ENCODE data around the gene CTNNBL1. TPM values are rescaled to one million over a fixed set of nuclear protein-coding genes. Genes with fewer than 3 reads are reported as not detected.

The CTNNBL1 gene
- polyA plus RNA-seq, 3 donors from 2014 or later: 99.5 to 109 (median 105) TPM

GRCh38 chr20:37894454-37894853 lies 200.6 kb downstream of the CTNNBL1 start:
- DNase-seq: no peak
- H3K36me3 Mint-ChIP-seq: no peaks in the 10 kb centered on the region
- H3K27ac Mint-ChIP-seq: no peak overlapping the region
- H3K9me3 Mint-ChIP-seq: no peaks in the 10 kb centered on the region
- H3K4me3 Mint-ChIP-seq: no peak overlapping the region
- H3K4me1 Mint-ChIP-seq: no peaks in the 10 kb centered on the region
- peaks cover 0 to 6% (median 3%) of the 10 kb centered on the region in 3 donors for H3K27me3 Mint-ChIP-seq (ENCODE audit: low read depth in 3 of 3)

- DNase-seq: no peak
- Mint-ChIP-seq H3K27ac (no peak overlapping the region), H3K4me1 (no peaks in the 10 kb centered on the region), H3K4me3 (no peak overlapping the region), H3K9me3 (no peaks in the 10 kb centered on the region), H3K27me3 (ENCODE audit: low read depth in 3 of 3) (peaks cover under 1 to 6% (median 3%) of the 10 kb centered on the region in 3 donors), H3K36me3 (no peaks in the 10 kb centered on the region)
Measured at GRCh38 chr20:37895166-37895565, 201.3 kb downstream of the CTNNBL1 start.

GRCh38 chr20:37896932-37897548 lies 203.2 kb downstream of the CTNNBL1 start:
- Mint-ChIP-seq H3K4me3 (no peak overlapping the region), H3K36me3 (no peaks in the 10 kb centered on the region), H3K27ac (no peak overlapping the region), H3K27me3 (ENCODE audit: low read depth in 3 of 3) (peaks cover 6 to 10% (median 9%) of the 10 kb centered on the region in 3 donors), H3K9me3 (no peaks in the 10 kb centered on the region), H3K4me1 (peaks cover 3 to 7% of the 10 kb centered on the region in 2 donors)
- no peak for DNase-seq

- no peak overlapping the region for H3K4me3 Mint-ChIP-seq
- DNase-seq: no peak
- no peaks in the 10 kb centered on the region for H3K36me3 Mint-ChIP-seq
- no peaks in the 10 kb centered on the region for H3K9me3 Mint-ChIP-seq
- H3K4me1 Mint-ChIP-seq: peaks cover 7 to 12% of the 10 kb centered on the region in 2 donors
- peaks cover 6 to 15% (median 14%) of the 10 kb centered on the region in 3 donors for H3K27me3 Mint-ChIP-seq (ENCODE audit: low read depth in 3 of 3)
- no peak overlapping the region for H3K27ac Mint-ChIP-seq
Measured at GRCh38 chr20:37898233-37899104, 204.6 kb downstream of the CTNNBL1 start.

GRCh38 chr20:37899105-37900045 lies 205.5 kb downstream of the CTNNBL1 start:
- Mint-ChIP-seq H3K4me3 (no peak overlapping the region), H3K4me1 (peaks cover 12 to 17% of the 10 kb centered on the region in 2 donors), H3K27me3 (ENCODE audit: low read depth in 3 of 3) (peaks cover 15 to 19% (median 19%) of the 10 kb centered on the region in 3 donors), H3K36me3 (no peaks in the 10 kb centered on the region), H3K27ac (no peak overlapping the region), H3K9me3 (no peaks in the 10 kb centered on the region)
- no peak for DNase-seq

GRCh38 chr20:37901240-37901639 lies 207.4 kb downstream of the CTNNBL1 start:
- H3K4me3 Mint-ChIP-seq: peak overlapping the region in 3 of 5 donors; percentile 4 to 44 (median 10)
- H3K27ac Mint-ChIP-seq: no peak overlapping the region

GRCh38 chr20:37901654-37902503 lies 208.0 kb downstream of the CTNNBL1 start:
- Mint-ChIP-seq H3K36me3 (no peaks in the 10 kb centered on the region), H3K4me1 (peaks cover 12 to 17% of the 10 kb centered on the region in 2 donors), H3K9me3 (no peaks in the 10 kb centered on the region), H3K27ac (peak overlapping the region in 1 of 6 donors; percentile 10), H3K27me3 (ENCODE audit: low read depth in 3 of 3) (peaks cover 19 to 28% (median 21%) of the 10 kb centered on the region in 3 donors), H3K4me3 (peak overlapping the region; percentile 38 to 76 (median 71))
- peak; percentile 9 to 35 (median 29) for DNase-seq

More at GRCh38 chr20:37901240-37901639, 207.4 kb downstream of the CTNNBL1 start:
- no peak for DNase-seq
- Mint-ChIP-seq H3K36me3 (no peaks in the 10 kb centered on the region), H3K9me3 (no peaks in the 10 kb centered on the region), H3K4me1 (peaks cover 12 to 17% of the 10 kb centered on the region in 2 donors), H3K27me3 (ENCODE audit: low read depth in 3 of 3) (peaks cover 19 to 26% (median 20%) of the 10 kb centered on the region in 3 donors)

- Mint-ChIP-seq H3K36me3 (no peaks in the 10 kb centered on the region), H3K4me1 (peaks cover 12 to 17% of the 10 kb centered on the region in 2 donors), H3K27ac (peak within 1 kb of the TSS in 1 of 6 donors; percentile 10), H3K27me3 (ENCODE audit: low read depth in 3 of 3) (peaks cover 19 to 28% (median 21%) of the 10 kb centered on the region in 3 donors), H3K9me3 (no peaks in the 10 kb centered on the region), H3K4me3 (peak within 1 kb of the TSS; percentile 68 to 86 (median 80))
- DNase-seq: no peak
Measured at GRCh38 chr20:37902504-37903313, 208.9 kb downstream of the CTNNBL1 start, which contains the start of gene VSTM2L. Gene VSTM2L, plus strand, starts transcription at chr20:37903127. Its CDS starts 224 bp downstream, at chr20:37903351.

GRCh38 chr20:37903317-37904007 lies 209.6 kb downstream of the CTNNBL1 start:
- peaks cover 12 to 17% of the 10 kb centered on the region in 2 donors for H3K4me1 Mint-ChIP-seq
- peak overlapping the region in 1 of 6 donors; percentile 7 for H3K27ac Mint-ChIP-seq
- peaks cover 19 to 29% (median 21%) of the 10 kb centered on the region in 3 donors for H3K27me3 Mint-ChIP-seq (ENCODE audit: low read depth in 3 of 3)
- H3K36me3 Mint-ChIP-seq: no peaks in the 10 kb centered on the region
- DNase-seq: no peak
- no peaks in the 10 kb centered on the region for H3K9me3 Mint-ChIP-seq
- H3K4me3 Mint-ChIP-seq: peak overlapping the region; percentile 68 to 86 (median 80)

GRCh38 chr20:37904008-37904642 lies 210.3 kb downstream of the CTNNBL1 start:
- no peak for DNase-seq
- H3K36me3 Mint-ChIP-seq: no peaks in the 10 kb centered on the region
- peak overlapping the region in 1 of 6 donors; percentile 7 for H3K27ac Mint-ChIP-seq
- H3K27me3 Mint-ChIP-seq (ENCODE audit: low read depth in 3 of 3): peaks cover 19 to 34% (median 21%) of the 10 kb centered on the region in 3 donors
- H3K4me3 Mint-ChIP-seq: peak overlapping the region; percentile 68 to 86 (median 80)
- H3K9me3 Mint-ChIP-seq: no peaks in the 10 kb centered on the region
- H3K4me1 Mint-ChIP-seq: peaks cover 12 to 17% of the 10 kb centered on the region in 2 donors

GRCh38 chr20:37904845-37905373 lies 211.1 kb downstream of the CTNNBL1 start:
- H3K4me3 Mint-ChIP-seq: no peak overlapping the region
- peaks cover 19 to 31% (median 21%) of the 10 kb centered on the region in 3 donors for H3K27me3 Mint-ChIP-seq (ENCODE audit: low read depth in 3 of 3)
- peaks cover 12 to 17% of the 10 kb centered on the region in 2 donors for H3K4me1 Mint-ChIP-seq
- DNase-seq: no peak
- no peaks in the 10 kb centered on the region for H3K9me3 Mint-ChIP-seq
- no peak overlapping the region for H3K27ac Mint-ChIP-seq
- no peaks in the 10 kb centered on the region for H3K36me3 Mint-ChIP-seq

Data from immature natural killer cell (primary cell).